ENCODE data around the gene POTEF.
"Not testable (repeated sequence)": the region's sequence is repeated elsewhere in the genome, so short reads cannot be mapped to it uniquely, and the experiment has no call there.

POTEF gene

DNA sequence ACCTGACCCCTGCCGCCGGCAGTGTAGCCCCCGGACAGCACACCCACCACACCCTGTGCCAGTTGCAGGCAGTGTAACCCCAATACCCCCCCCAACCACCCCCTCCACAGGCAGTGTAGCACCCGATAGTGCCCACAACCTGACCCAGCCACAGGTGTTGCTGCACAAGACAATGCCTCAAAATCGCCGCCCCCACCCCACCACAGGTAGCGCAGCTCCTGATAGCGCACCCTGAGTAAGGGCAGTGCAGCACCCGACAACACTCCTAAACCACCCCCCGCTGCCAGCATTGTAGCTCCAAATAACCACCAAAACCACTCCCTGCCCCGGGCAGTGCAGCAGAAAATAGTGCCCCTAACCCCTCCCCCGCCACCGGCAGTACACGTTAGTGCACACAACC lies 558 bp downstream of the POTEF start:
- DNase-seq, result not testable (repeated sequence)

DNA sequence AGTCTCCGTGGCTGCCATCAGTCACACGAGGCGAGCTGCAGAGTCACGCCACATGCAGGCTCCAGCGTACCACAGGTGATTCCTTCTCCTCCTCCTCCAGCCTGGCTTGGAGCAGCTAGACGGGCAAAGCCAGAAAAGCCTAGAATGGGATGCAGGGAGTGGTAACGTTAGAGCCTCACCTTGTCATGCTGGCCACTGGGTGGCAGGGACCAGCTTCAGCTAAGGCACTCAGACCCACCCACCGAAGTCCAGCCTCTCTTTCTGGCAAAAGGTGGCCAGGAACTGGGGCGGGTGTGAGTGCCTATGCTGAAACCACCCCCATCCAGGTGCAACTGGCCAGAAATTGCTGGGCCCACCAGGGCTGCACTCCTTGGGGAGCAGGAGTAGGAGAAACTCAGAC lies 1.3 kb downstream of the POTEF start:
- DNase-seq, result not testable (repeated sequence)

DNA sequence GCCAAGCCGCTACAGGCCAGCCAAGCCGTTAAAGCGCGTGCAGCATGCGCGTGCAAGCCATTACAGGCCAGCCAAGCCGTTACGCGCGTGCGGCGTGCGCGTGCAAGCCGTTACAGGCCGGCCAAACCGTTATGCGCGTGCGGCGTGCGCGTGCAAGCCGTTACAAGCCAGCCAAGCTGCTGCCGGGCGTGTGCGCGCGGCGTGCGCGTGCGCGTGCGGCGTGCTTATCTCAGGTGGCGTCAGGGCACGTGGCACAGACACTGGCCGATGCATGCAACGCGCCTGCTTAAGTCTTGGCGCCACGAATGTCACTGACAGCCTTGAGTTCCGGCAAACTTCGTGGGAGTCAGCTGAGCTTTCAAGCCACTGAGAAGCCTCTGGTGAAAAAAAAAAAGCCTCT lies 8.1 kb downstream of the POTEF start:
- DNase-seq, result not testable (repeated sequence)

DNA sequence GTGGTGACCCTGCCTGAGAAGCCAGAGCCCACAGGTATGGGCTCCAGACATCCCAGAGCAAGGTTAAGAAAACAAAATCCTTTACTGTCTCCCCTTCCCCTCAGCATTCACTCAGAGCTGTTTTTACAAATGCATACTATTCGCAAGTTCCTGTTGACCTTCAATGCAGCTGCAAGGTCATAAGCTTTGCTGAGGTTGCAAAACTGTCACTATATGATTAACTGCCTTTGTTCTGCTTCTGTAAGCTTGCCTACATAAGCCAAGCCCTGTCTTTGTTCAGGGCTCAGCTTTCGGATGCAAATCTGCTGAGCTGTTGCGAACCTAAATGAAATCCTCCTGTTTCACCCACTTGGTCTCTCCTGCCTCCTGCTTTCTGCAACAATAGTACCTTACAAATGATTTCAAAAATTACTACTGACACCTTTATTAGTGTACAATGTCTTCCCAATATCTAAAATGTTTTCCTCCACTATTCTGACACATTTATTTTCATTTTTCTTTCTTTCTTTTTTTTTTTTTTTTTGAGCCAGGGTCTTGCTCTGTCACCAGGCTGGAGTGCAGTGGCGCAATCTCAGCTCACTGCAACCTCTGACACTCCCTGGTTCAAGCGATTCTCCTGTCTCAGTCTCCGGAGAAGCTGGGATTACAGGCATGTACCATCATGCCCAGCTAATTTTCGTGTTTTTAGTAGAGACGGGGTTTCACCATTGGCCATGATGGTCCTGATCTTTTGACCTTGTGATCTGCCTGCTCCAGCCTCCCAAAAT lies 26.2 kb downstream of the POTEF start:
- DNase-seq, result not testable (repeated sequence)

DNA sequence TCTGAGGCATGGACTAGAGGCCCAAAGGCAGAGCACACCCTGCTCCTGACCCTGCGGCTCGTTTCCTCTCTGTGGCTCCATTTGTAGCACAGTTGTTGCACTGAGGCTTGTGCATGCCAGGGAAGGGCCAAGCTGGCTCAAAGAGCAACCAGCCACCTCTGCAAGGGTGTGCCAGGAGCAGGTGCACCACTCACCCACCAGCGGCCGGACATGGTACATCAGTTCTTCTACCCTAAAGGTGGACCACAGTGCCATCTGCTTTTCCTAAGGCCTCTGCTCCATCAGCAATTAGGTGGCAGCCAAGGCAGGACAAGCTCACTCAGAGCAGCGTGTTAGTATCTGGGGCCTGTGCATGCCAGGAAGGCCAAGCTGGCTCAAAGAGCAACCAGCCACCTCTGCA lies 66.4 kb downstream of the POTEF start:
- not testable (repeated sequence) for DNase-seq

DNA sequence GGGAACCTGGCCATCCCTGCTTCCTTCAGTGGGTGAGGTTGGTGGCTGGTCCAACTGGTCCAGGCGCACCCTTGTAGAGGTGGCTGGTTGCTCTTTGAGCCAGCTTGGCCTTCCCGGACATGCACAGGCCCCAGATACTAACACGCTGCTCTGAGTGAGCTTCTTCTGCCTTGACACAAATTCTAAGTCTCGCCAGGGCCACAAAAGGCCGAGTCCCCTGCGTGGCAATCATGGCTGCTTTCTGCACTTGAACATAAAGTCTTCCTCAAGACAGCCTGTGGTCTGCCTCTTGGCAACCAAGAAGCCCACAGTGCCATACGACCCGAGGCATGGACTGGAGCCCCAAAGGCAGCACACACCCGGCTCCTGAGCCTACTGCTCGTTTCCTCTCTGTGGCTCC lies 69.0 kb downstream of the POTEF start:
- DNase-seq, result not testable (repeated sequence)

DNA sequence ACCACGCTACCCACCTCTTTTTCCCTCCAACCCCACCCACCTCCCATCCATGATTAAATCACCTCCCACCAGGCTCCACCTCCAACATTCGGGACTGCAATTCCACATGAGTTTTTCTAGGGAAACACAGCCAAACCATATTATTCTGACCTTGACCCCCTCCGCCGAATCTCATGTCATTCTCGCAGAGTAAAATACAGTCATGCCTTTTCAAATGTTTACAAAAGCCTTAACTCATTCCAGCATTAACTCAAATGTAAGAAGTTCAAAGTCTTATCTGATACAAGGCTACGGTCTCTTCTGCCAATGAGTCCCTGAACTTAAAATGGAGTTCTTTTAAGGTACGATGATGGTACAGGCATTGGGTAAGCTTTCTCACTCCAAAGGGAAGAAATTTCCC lies 72.7 kb downstream of the POTEF start:
- not testable (repeated sequence) for DNase-seq

DNA sequence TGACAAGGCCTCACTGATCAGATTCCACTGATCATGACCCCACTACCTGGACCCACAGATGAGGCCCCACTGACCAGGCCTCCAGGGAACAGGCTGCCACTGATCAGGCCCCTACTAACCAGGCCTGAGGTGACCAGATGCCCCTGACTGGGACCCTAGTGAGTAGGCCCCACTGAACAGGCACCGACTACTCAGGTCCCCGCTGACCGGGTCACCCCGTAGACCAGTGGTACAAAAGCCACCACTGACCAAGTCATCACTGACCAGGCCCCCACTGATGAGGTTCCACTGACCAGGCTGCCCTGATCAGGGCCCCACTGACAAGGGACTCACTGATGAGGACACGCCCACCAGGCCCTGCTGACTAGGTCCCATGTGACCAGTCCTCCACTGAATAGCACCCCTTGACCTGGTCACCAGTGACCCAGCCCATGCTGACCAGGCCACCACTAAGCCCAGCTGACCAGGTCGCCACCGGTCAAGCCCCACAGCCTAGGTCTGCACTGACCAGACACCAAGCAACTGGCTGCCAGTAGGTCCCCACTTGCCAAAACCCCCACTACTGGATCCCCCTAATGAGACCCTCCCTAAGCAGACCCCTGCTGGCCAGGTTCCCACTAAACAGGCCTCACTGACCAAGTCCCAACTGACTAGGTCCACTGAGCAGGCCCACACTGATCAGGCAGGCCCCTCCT lies 75.7 kb downstream of the POTEF start:
- DNase-seq, result not testable (repeated sequence)

DNA sequence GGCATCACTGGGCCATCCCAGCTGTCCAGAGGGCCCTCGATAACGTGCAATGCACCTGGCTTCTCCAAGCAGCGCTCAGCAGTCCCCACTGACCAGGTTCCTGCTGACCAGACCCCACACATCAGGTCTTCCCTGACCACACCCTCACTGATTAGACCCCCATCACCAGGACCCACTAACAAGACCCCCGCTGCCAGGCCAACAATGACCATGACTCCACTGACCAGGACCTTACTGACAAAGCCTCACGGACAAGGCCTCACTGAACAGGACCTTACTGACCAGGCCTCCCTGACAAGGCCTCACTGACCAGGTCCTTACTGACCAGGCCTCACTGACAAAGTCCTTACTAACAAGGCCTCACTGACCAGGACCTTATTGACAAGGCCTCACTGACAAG lies 76.6 kb downstream of the POTEF start:
- not testable (repeated sequence) for DNase-seq

DNA sequence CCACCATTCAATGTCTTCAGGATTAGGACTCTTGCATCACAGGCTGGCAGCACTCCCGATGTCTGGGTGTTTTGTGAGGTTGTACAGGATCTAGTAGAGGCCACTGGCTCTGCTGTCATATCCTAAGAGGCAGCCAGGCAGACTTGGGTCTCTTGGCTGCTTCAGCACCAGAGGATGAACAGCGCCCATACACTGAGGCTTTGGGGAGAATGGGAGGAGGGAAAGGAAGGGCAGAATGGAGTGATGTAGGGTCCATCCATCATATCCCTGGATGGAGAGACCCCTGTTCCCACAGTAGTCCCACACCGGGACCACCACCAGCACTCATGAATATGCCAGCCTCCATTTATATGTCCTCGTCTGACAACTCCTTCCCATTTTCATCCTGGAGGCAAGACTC lies 80.6 kb downstream of the POTEF start:
- DNase-seq, result not testable (repeated sequence)

DNA sequence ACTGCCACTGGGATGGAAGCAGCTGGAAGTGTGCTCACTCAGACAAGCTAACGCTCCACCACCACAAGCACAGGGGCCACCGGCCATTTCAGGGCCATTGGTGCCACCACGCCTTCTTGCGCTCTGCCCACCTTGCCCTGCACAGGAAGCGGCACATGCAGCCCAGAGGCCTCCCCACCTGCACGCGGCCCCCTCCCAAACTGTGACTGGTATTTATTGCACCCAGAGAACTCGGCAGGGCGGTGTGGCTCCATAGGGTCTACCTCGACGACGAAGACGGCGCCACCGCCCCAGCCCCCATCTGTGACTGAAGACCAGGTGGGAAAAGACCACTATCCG lies 90.8 kb downstream of the POTEF start:
- not testable (repeated sequence) for DNase-seq

DNA sequence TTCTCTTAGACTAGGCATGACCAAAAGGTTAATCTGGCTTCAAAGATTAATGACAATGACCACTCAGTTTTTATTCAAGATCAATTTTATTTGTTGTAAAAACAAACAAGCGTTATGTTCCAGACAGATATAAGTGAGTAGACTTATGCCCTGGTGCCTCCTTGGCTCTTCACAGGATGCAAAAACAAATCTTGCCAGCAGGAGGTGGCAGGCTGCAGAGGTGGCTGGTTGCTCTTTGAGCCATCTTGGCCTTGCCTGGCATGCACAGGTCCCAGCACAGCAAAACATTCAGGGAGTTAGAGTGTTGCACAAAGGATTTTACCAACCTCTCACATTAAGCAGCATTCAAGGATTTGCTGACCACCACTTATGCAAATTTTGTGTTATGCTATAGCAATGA lies 103.1 kb downstream of the POTEF start:
- not testable (repeated sequence) for DNase-seq
